ENCODE data around the gene KMT2C.
"Not testable (repeated sequence)": the region's sequence is repeated elsewhere in the genome, so short reads cannot be mapped to it uniquely, and the experiment has no call there.

DNA sequence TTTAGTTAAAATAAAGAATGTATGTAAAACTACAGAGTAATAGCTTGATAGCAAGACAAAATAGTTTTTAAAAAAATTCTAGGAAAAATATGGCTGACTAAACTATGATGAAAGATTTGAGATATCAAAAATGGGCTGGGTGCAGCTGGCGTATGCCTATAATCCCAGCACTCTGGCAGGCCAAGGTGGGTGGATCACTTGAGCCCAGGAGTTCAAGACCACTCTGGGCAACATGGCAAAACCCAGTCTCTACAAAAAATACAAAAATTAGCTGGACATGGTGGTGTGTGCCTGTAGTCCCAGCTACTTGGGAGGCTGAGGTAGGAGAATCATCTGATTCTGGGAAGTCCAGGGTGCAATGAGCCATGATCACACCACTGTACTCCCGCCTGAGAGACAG, 29.8 kb downstream of the KMT2C start:
- not testable (repeated sequence) for TF ChIP-seq POLR2A (IDR thresholded peaks at IDR 0.05)
- TF ChIP-seq, protein P1, sequence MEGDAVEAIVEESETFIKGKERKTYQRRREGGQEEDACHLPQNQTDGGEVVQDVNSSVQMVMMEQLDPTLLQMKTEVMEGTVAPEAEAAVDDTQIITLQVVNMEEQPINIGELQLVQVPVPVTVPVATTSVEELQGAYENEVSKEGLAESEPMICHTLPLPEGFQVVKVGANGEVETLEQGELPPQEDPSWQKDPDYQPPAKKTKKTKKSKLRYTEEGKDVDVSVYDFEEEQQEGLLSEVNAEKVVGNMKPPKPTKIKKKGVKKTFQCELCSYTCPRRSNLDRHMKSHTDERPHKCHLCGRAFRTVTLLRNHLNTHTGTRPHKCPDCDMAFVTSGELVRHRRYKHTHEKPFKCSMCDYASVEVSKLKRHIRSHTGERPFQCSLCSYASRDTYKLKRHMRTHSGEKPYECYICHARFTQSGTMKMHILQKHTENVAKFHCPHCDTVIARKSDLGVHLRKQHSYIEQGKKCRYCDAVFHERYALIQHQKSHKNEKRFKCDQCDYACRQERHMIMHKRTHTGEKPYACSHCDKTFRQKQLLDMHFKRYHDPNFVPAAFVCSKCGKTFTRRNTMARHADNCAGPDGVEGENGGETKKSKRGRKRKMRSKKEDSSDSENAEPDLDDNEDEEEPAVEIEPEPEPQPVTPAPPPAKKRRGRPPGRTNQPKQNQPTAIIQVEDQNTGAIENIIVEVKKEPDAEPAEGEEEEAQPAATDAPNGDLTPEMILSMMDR (IDR thresholded peaks at IDR 0.05): not testable (repeated sequence)
